HEK293 (cell line): ENCODE results near the gene FGF7.
"Not testable (repeated sequence)": the region's sequence is repeated elsewhere in the genome, so short reads cannot be mapped to it uniquely, and the experiment has no call there.

Source experiments
- CTCF ChIA-PET: fragments of 350-600 bp; formaldehyde crosslinking; extraction: SDS; loops from one replicate; lab custom pipeline; 2021; ENCODE audit warnings: antibody characterized with exemption; lab: Yijun Ruan, JAX
- POLR2A ChIA-PET: fragments of 300-600 bp; formaldehyde crosslinking; extraction: SDS; loops from one replicate; lab custom pipeline; 2020; ENCODE audit warnings: antibody characterized with exemption, inconsistent platforms; lab: Yijun Ruan, JAX
- H3K27ac ChIP-seq: fragments of 200-500 bp; sonication (Bioruptor generic); 2 replicates; pipeline ENCODE4 v1.5.1; 2014; ENCODE audit warnings: low read depth, low read length, control low read depth, inconsistent platforms; ENCODE audit errors: extremely low read depth
- H3K36me3 ChIP-seq, 2 experiments: fragments of 200-500 bp in 1 of 2; sonication (Bioruptor generic) in 1 of 2; 1 replicate in 1 of 2; 2 replicates in 1 of 2; pipeline ENCODE4 v1.5.1; 2014 to 2017; ENCODE audit warnings: inconsistent platforms in 2 of 2, low read length in 2 of 2; ENCODE audit not compliant: control insufficient read depth in 2 of 2, insufficient read depth in 1 of 2
- H3K4me1 ChIP-seq: fragments of 200-500 bp; sonication (Bioruptor generic); 2 replicates; pipeline ENCODE4 v1.5.1; 2014; ENCODE audit warnings: mild to moderate bottlenecking, low read length, inconsistent platforms; ENCODE audit not compliant: control insufficient read depth, insufficient read depth
- H3K4me3 ChIP-seq: 2 replicates; pipeline ENCODE4 v1.5.1; 2011; ENCODE audit warnings: low read depth, mild to moderate bottlenecking, control low read depth, low read length, moderate library complexity
- H3K9me3 ChIP-seq: fragments of 200-500 bp; sonication (Bioruptor generic); 2 replicates; pipeline ENCODE4 v1.5.1; 2014; ENCODE audit warnings: low read depth, low read length, inconsistent platforms; ENCODE audit not compliant: control insufficient read depth, insufficient read depth
- BCL11A ChIP-seq: fragments of 450-650 bp; formaldehyde crosslinking; IDR thresholded peaks from 2 replicates; pipeline ENCODE4 v1.5.1; 2016; ENCODE audit warnings: low read depth, missing biosample characterization, missing genetic modification characterization
- MYNN ChIP-seq: fragments of 450-650 bp; formaldehyde crosslinking; IDR thresholded peaks from 2 replicates; pipeline ENCODE4 v1.5.1; 2016; ENCODE audit warnings: missing biosample characterization, missing genetic modification characterization, borderline replicate concordance
- ZFHX2 ChIP-seq: fragments of 450-650 bp; formaldehyde crosslinking; conservative IDR thresholded peaks from 2 replicates; pipeline ENCODE4 v1.5.1; 2016; ENCODE audit warnings: missing biosample characterization, missing genetic modification characterization
- ZFP37 ChIP-seq: fragments of 450-650 bp; formaldehyde crosslinking; IDR thresholded peaks from 2 replicates; pipeline ENCODE4 v1.5.1; 2016; ENCODE audit warnings: missing biosample characterization, missing genetic modification characterization
- ZNF169 ChIP-seq: fragments of 450-650 bp; formaldehyde crosslinking; IDR thresholded peaks from 2 replicates; pipeline ENCODE4 v1.5.1; 2016; ENCODE audit warnings: missing biosample characterization, missing genetic modification characterization
- ZNF248 ChIP-seq: fragments of 450-650 bp; formaldehyde crosslinking; IDR thresholded peaks from 2 replicates; pipeline ENCODE4 v1.5.1; 2017; ENCODE audit warnings: missing biosample characterization, missing genetic modification characterization
- ZNF354C ChIP-seq: fragments of 450-650 bp; formaldehyde crosslinking; IDR thresholded peaks from 2 replicates; pipeline ENCODE4 v1.5.1; 2016; ENCODE audit warnings: missing biosample characterization, missing genetic modification characterization, low read depth, borderline replicate concordance
- ZNF623 ChIP-seq: fragments of 450-650 bp; formaldehyde crosslinking; IDR thresholded peaks from 2 replicates; pipeline ENCODE4 v1.5.1; 2016; ENCODE audit warnings: missing biosample characterization, missing genetic modification characterization
- ZNF843 ChIP-seq: fragments of 450-650 bp; formaldehyde crosslinking; IDR thresholded peaks from 2 replicates; pipeline ENCODE4 v1.5.1; 2016; ENCODE audit warnings: missing biosample characterization, missing genetic modification characterization
- ZXDB ChIP-seq: fragments of 450-650 bp; formaldehyde crosslinking; IDR thresholded peaks from 2 replicates; pipeline ENCODE4 v1.5.1; 2016; ENCODE audit warnings: missing biosample characterization, missing genetic modification characterization
- TF ChIP-seq, protein P1 (sequence below): fragments of 450-650 bp; formaldehyde crosslinking; IDR thresholded peaks from 2 replicates; pipeline ENCODE4 v1.5.1; 2016; ENCODE audit warnings: missing biosample characterization, missing genetic modification characterization
- TF ChIP-seq, protein P2 (sequence below): fragments of 450-650 bp; formaldehyde crosslinking; IDR thresholded peaks from 2 replicates; pipeline ENCODE4 v1.5.1; 2016; ENCODE audit warnings: missing biosample characterization, missing genetic modification characterization
- TF ChIP-seq, protein P3 (sequence below): IDR thresholded peaks from 2 replicates; pipeline ENCODE4 v1.6.1; 2011; ENCODE audit warnings: mild to moderate bottlenecking, low read depth, low read length, borderline replicate concordance
- TF ChIP-seq, protein P4 (sequence below): fragments of 450-650 bp; formaldehyde crosslinking; IDR thresholded peaks from 2 replicates; pipeline ENCODE4 v1.5.1; 2016; ENCODE audit warnings: missing biosample characterization, missing genetic modification characterization
- TF ChIP-seq, protein P5 (sequence below): fragments of 450-650 bp; formaldehyde crosslinking; IDR thresholded peaks from 2 replicates; pipeline ENCODE4 v1.5.1; 2017; ENCODE audit warnings: missing biosample characterization, missing genetic modification characterization
- TF ChIP-seq, protein P6 (sequence below): sonication (generic); formaldehyde crosslinking; IDR thresholded peaks from 2 replicates; pipeline ENCODE4 v1.8.1; 2022; ENCODE audit warnings: mild to moderate bottlenecking, moderate library complexity, missing genetic modification reagents

The FGF7 gene

DNA sequence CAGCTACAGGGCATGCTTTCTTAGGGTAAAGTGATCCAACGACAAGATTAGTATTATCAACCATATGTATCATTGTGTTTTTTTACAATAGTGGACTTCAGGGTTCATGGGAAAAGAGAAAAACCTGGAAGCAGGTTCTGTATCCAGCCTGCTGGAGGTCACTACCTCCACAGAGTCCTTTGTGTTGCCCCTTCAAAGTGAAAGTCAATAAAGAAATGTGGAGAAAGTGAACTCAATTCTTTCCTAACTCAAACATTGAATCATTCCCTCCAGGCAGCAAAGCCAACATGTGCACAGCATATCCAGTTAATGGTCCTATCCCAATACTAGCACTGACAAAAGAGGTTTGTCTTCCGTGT, 45.4 kb downstream of the FGF7 start:
- Histone ChIP-seq H3K4me3 (no peak overlapping the region), H3K9me3 (no peaks in the 10 kb centered on the region), H3K4me1 (no peaks in the 10 kb centered on the region), H3K27ac (no peak overlapping the region), H3K36me3 (no peaks in the 10 kb centered on the region)
- ChIA-PET POLR2A (no interaction called here), CTCF (no interaction called here)
- TF ChIP-seq, protein P1, sequence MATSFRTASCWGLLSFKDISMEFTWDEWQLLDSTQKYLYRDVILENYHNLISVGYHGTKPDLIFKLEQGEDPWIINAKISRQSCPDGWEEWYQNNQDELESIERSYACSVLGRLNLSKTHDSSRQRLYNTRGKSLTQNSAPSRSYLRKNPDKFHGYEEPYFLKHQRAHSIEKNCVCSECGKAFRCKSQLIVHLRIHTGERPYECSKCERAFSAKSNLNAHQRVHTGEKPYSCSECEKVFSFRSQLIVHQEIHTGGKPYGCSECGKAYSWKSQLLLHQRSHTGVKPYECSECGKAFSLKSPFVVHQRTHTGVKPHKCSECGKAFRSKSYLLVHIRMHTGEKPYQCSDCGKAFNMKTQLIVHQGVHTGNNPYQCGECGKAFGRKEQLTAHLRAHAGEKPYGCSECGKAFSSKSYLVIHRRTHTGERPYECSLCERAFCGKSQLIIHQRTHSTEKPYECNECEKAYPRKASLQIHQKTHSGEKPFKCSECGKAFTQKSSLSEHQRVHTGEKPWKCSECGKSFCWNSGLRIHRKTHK (tag by site-specific recombination), result no peak
- TF ChIP-seq ZFHX2 (tag by site-specific recombination), result no peak
- TF ChIP-seq MYNN (tag by site-specific recombination), result no peak
- no peak for TF ChIP-seq ZNF623 (tag by site-specific recombination)

DNA sequence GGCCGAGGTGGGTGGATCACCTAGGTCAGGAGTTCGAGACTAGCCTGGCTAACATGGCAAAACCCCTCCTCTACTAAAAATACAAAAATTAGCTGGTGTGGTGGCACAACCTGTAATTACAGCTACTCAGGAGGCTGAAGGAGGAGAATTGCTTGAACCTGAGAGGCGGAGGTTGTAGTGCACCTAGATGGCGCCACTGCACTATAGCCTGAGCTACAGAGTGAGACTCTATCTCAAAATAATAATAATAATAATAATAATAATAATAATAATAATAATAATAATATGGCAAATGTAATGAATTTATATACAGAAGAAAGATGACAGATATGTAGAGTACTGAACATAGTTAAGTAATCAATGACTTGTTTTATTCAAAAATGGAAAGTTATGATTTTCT, 48.2 kb downstream of the FGF7 start:
- H3K4me3 ChIP-seq, POLR2A ChIA-PET, H3K27ac ChIP-seq, H3K9me3 ChIP-seq, H3K36me3 ChIP-seq, H3K4me1 ChIP-seq: not testable (repeated sequence)
- CTCF ChIA-PET, result interaction anchor here (0.6 to 1.8 kb wide), 4 partner anchors 10 to 675 kb away, joined by 3 to 4 read pairs (median 3); no protein-coding TSS in a partner anchor

DNA sequence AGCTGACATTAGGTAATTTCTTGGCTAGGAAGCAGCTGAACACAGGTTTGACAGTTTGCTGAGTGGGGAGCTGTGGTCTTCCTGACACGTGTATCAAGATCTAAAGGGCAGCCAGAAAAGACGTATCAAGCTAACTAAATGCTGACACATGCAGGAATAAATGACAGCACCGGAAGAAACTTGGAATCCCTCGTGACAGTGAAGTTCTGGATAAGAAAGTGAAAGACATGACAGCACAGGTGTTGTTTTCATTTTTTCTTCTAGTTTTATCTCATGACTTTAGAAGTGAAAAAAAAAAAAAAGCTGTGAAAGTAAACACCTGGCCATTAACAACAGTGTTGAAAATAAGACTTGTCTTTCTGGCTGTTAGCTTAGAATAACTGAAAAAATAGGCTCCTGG, 48.7 kb downstream of the FGF7 start:
- no peak overlapping the region for H3K4me3 ChIP-seq
- no peaks in the 10 kb centered on the region for H3K9me3 ChIP-seq
- H3K36me3 ChIP-seq, result no peaks in the 10 kb centered on the region
- no peak overlapping the region for H3K27ac ChIP-seq
- TF ChIP-seq, protein P2, sequence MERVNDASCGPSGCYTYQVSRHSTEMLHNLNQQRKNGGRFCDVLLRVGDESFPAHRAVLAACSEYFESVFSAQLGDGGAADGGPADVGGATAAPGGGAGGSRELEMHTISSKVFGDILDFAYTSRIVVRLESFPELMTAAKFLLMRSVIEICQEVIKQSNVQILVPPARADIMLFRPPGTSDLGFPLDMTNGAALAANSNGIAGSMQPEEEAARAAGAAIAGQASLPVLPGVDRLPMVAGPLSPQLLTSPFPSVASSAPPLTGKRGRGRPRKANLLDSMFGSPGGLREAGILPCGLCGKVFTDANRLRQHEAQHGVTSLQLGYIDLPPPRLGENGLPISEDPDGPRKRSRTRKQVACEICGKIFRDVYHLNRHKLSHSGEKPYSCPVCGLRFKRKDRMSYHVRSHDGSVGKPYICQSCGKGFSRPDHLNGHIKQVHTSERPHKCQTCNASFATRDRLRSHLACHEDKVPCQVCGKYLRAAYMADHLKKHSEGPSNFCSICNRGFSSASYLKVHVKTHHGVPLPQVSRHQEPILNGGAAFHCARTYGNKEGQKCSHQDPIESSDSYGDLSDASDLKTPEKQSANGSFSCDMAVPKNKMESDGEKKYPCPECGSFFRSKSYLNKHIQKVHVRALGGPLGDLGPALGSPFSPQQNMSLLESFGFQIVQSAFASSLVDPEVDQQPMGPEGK (tag by site-specific recombination), result no peak
- TF ChIP-seq ZNF169 (tag by site-specific recombination) (no peak), ZFP37 (tag by site-specific recombination) (no peak), BCL11A (no peak), ZNF354C (tag by site-specific recombination) (no peak), ZNF843 (no peak), ZNF248 (tag by site-specific recombination) (no peak), ZXDB (tag by site-specific recombination) (no peak)
- TF ChIP-seq, protein P3, sequence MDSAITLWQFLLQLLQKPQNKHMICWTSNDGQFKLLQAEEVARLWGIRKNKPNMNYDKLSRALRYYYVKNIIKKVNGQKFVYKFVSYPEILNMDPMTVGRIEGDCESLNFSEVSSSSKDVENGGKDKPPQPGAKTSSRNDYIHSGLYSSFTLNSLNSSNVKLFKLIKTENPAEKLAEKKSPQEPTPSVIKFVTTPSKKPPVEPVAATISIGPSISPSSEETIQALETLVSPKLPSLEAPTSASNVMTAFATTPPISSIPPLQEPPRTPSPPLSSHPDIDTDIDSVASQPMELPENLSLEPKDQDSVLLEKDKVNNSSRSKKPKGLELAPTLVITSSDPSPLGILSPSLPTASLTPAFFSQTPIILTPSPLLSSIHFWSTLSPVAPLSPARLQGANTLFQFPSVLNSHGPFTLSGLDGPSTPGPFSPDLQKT, result no peak
- TF ChIP-seq, protein P4, sequence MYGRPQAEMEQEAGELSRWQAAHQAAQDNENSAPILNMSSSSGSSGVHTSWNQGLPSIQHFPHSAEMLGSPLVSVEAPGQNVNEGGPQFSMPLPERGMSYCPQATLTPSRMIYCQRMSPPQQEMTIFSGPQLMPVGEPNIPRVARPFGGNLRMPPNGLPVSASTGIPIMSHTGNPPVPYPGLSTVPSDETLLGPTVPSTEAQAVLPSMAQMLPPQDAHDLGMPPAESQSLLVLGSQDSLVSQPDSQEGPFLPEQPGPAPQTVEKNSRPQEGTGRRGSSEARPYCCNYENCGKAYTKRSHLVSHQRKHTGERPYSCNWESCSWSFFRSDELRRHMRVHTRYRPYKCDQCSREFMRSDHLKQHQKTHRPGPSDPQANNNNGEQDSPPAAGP (tag by site-specific recombination), result no peak
- TF ChIP-seq, protein P5, sequence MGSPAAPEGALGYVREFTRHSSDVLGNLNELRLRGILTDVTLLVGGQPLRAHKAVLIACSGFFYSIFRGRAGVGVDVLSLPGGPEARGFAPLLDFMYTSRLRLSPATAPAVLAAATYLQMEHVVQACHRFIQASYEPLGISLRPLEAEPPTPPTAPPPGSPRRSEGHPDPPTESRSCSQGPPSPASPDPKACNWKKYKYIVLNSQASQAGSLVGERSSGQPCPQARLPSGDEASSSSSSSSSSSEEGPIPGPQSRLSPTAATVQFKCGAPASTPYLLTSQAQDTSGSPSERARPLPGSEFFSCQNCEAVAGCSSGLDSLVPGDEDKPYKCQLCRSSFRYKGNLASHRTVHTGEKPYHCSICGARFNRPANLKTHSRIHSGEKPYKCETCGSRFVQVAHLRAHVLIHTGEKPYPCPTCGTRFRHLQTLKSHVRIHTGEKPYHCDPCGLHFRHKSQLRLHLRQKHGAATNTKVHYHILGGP (tag by site-specific recombination), result no peak
- TF ChIP-seq, protein P6, sequence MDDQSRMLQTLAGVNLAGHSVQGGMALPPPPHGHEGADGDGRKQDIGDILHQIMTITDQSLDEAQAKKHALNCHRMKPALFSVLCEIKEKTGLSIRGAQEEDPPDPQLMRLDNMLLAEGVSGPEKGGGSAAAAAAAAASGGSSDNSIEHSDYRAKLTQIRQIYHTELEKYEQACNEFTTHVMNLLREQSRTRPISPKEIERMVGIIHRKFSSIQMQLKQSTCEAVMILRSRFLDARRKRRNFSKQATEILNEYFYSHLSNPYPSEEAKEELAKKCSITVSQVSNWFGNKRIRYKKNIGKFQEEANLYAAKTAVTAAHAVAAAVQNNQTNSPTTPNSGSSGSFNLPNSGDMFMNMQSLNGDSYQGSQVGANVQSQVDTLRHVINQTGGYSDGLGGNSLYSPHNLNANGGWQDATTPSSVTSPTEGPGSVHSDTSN (CRISPR knock-in tag), result no peak
- CTCF ChIA-PET, result interaction anchor here (0.6 to 1.8 kb wide), 5 partner anchors 9 to 674 kb away, joined by 3 to 4 read pairs (median 3); no protein-coding TSS in a partner anchor
- POLR2A ChIA-PET, result no interaction called here
- no peaks in the 10 kb centered on the region for H3K4me1 ChIP-seq
